Measurements from ENCODE around the gene CDC42BPB.

The CDC42BPB gene

DNA sequence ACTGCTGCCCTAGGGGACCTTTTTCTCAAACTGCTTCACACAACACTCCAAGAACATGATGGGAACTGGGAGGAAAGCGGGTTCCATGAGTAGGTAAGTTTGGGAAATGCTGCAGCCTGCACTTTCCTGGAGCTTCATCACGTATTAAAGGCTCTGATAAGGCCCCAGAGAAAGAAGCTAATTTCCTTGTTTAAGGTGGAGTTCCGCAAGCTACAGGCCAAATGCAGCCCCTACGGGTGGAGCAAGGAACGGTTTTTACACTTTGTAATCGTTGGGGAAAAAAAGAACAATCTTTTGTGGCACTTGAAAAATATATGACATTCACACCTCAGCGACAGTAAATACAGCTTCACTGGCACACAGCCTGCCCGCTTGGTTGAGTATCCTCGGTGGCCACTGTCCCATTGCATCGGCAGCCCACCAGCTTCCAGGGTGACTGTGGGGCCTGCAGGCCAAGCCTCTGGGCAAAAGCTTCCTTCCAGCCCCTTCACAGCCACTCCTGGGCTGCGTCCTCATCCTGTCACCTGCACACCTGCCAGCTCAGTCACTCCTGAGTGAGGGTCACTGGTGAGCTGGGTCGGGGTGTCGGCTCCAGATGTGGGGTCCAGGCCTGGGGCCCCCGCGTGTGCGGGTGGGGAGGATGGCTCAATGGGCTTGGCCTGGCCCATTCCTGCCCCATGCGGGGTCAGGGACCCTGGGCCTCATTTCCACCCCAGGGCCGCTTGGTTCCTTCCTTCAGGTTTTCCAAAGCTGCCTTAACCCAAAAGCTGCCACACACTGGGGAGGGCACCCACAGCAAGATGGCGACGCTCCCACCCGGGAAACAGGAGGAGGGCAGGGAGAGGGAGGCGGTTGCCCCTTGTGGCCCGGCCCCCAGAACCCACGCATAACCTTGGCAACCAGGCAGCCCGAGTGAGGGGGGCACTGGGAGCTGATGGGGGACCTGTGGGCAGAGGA, 132.4 kb downstream of the CDC42BPB start:
- DNase-seq: no peak

DNA sequence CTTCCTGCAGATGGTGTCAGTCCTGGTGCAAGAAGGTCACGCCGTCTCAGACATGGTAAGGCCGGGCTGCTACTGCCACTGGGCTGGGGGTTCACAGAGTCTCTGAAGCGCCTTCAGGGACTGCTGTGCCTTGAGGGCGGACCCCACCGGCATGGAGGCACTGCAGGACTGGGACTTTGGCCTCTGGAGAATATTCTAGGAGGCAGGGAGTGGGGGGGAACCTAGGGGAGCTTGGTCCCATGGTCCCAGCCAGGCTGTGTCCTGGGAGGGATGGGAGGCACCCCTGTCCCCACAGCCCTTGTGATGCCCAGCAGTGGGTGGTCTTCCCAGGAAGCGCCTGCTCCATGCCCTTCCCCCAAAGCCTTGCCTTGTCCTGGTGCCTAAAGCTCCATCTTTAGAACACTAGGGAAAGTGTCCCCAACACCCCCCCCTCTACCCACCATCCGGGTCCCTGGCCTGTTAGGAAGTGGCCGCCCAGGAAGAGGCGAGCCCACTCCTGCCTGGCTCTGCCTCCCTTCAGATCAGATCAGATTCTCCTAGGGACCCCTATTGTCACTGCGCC, 133.3 kb downstream of the CDC42BPB start:
- DNase-seq: no peak

DNA sequence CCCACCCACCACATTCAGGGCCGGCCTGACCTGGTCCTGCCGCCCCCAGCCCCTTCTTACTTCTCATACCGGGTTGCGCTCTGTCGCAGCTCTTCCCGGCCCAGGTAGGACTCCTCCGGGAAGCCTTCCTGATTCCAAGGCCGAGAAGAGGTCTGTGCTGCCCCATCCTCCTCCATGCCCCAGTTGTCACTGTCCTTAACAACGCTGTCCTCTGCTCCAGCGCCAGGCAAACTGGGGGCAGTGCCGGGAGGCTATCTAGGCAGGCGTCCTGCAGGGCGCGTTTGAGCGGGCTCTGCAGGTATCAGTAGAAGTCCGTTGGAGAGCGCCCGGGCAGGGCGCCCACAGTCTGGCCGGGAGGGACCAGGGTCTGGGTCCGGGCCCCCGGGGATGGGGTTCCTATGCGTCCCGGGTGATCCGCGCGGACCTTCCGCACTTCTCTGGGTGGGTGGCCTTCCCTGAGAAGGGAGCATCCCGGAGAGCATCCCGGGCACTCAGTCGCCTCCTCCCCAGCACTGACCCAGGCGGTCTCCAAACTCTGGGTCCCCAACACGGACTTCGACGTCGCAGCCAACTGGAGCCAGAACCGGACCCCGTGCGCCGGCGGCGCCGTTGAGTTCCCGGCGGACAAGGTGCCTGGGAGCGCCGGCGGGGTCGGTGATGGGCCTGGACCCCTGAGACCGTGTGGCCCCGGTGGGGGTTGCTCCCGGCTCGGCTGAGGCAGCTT, 134.0 kb downstream of the CDC42BPB start:
- DNase-seq: no peak

DNA sequence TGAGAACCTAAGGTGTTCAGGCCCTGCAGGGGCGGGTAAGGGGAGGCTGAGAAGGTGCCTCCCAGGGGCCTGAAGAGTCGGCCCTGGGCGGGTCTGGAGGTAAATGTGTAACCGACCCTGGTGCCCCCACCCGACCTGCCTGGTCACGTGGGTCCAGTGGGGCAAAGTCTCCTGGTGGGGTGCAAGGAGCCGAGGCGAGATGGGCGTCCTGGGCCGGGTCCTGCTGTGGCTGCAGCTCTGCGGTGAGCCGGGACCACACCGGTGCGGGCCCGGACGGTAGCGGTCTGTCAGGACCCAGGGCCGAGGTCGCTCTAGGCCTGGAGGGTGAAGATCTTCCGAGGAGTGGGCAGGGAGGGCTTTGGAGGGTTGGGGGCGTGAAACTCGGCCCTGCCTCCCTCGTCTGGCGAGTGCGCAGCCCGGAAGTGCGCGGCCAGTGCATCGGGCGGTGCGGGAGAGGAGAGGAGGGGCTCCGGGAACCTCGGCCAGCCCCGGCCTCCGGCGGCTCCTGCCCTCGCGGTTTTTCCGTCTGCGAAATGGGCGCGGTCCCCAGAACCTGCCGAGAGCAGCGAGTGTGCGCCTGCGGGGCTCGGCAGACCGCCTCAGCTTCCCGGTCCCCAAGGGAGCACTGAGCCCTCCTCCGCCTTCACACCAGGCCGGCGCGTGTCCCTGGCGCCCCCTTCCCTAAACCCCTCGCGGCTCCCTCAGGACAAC, 134.7 kb downstream of the CDC42BPB start, which contains the start of gene AMN:
Gene AMN, plus strand, starts transcription at position 174 of the 711 bp plus-strand sequence. Its CDS starts 26 bp downstream, at position 200.
- no peak for DNase-seq

DNA sequence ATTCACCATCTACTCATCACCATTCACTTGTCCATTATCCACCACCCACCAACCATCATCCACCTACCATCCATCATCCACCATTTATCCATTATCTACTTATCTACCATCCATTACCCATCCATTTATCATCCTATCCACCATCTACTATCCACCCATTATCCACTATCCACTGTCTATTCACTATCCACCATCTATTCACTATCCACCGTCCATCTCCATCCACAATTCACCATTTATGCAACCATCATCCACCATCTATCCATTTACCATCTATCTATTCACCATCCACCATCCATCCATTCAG, 136.4 kb downstream of the CDC42BPB start:
- no peak for DNase-seq

DNA sequence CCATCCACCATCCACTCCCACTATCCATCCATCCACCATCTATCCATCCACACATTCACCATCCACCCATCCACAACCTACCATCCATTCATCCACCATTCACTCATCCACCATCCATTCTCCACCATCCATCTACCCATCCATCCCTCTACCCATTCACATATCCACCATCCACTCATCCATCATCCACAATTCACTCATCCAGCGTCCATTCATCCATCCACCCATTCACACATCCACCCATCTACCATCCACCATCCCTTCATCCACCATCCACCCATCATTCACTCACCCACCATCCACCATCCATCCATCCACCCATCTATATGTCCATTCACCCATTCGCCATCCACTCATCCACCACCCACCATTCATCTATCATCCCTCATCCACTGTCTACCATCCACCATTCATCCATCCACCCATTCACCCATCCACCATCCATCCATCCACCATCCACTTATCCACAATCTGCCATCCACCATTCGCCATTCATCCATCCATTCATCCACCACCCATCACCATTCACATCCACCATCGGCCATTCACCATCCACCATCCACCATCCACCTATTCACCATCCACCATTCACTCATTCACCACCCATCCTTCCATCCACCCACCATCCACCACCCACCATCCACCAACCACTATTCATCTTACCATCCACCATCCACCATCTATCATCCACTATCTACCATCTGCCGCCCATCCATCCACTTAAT, 136.9 kb downstream of the CDC42BPB start:
- no peak for DNase-seq

DNA sequence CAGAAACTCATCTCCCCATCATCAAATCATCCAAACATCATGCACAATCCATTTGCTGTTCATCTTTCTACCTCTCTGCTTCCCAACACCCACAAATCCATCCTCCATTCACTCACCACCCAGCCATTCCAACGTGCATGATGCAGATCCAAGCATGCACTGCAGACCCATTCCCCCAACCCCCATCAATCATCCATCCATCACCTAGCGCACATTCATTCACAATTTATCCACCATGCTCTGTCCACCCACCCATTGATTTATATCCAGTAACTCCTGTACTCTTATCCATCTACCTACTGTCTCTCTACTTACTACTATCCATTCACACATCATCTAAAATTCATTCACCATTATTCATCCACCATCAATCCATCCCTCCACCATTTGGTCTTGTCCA, 138.9 kb downstream of the CDC42BPB start:
- DNase-seq: no peak

DNA sequence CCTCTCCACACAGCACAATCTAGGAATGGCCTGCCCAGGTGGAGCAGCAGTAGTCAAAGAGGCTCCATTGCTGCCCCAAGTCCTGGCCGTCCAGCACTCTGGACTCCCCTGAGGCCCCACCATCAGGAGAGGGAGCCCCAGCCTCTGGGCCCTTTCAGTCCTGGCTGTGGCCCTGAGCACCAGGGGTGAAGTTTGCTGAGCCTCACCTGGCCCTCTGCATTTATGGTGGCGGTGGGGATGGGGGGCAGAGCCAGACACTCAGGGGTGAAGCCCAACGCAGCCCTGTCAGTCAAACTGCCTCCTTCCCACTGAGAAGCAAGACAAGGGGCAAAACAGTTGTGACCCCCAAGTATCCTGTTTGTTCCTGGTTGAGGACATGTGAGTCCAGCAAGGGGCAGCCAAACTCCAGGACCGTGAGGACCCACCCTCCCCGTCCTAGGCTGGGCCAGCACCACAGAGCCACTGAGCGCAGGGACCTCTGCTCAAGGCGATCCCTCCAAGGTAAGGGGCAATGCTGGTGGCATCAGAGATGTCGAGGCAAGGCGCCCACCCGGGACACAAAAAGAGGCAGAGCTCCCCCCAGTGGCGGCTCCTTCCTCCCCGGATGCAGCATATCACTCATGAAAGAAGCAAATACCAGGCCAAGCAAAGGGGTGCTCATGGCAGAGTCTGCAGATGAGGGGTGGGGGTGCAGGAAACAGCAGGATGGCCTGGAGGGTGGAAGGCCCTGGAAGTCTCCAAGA, 139.7 kb downstream of the CDC42BPB start:
- peak; percentile 30 to 50 for DNase-seq

DNA sequence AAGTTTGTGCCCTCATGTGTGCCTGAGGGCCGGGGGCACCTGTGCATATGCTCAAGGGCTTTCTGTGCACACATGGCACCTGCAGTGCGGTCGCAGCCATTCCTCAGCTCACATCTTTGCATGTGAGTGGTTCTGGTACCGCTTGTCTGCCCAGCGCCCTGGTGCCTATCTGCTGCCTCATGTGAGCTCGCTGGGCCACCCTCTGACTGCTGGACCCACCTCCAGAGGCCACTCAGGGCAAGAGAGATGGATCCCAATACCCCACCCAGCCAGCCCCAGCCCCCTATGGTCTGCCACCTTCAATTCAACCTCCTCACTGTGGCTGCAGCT, 140.3 kb downstream of the CDC42BPB start:
- DNase-seq: no peak

DNA sequence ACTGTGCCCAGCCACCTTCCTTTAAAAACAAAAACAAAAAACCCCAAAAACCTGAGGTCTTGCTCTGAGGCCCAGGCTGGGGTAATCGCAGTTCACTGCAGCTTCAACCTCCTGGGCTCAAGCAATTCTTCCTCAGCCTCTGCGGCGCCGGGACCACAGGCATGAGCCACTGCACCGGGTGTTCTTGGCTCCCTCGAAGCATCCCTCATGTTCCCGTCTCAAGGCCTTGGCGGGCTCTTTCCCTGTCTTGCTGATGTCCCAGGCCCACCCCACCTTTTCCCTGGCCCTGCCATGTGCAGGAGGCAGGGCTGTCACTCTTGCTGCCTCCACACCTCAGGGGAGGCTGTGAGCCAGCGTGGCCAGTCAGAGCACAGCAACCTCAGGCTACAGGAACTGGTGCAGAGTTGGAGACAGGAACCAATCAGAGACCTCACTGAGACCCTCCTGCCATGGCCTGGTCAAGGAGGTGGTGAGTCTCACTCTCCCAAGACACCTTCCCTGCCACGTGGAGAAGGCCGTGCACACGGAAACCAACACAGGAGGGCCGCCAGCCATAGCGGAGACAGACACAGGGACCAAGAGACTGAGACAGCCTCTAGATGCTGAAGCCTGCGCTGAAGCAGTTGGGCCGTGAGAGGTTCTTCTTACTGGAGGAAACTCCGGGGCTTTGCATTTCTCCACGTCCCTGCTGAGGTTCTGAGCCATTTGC, 140.8 kb downstream of the CDC42BPB start:
- DNase-seq: no peak

DNA sequence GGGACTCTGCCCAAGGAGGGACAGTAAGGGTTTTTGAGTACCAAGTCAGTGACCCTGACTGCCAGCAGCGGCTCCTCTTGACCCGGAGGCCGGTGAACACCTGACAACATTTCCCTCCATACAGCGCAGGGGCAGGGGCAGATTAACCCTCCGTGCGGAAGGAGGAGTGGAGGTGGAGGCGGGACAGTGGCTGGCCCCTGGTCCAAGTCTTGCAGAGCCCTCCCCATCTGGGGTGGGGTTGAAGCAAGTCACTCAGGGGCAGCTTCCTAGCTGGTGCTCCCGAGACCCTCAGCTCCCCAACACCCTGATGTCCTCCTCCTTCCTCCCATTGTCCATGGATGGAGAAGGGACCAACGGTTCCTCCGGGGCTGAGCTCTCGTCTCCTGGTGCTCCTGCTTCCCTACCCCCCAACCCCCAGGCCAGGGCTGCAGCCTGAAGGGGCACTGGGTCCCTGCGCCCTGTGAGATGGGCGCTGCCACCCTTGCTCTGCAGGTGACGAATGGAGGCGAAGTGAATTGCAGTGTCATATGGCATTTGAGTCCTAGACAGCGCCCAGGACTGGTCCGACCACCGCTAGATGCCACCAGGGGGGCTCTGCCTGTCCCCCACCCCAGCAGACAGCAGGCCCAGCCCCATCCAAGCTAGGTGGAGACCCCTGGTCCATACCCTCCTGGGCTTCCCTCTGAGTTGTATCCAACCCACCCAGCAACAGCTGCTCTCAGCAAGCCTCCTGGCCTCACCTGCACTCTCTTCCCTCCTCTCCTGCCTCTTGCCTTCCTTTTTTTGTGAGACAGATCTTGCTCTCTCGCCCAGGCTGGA, 141.8 kb downstream of the CDC42BPB start:
- no peak for DNase-seq

DNA sequence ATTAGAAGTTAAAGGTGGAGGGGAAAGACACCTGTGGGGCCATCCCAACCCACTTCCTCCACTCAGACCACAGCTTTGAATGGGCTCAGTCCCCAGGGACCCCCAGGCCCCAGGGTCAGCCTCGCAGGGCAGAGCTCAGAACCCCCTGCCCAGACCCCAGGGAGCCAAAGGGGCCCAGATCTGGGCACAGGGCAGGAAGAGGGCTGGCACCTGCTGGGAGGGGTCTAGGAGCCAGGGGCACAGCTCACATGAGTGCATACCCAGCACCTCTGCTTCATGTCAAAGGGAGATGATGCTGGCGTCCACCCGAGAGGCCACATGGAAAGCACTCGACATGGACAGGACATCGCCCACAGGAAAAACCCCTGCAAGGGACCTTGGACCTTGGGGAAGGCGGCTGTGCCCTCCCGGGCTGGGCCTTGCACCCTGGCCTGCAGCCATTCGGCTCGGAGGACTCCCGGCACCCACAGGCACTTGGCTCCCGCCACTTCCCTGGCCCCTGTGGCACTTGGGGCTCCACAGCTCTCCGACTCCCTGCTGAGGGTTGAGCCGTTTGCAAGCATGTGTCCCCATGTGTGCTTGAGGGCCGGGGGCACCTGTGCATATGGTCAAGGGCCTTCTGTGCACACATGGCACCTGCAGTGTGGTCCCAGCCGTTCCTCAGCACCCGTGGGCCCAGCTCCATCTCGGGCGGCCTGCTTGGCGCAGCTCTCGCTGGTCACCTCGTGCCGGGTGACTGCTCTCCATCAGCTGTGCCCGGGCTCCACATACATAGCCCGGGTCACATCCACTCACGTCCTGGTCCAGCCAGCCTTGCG, 142.7 kb downstream of the CDC42BPB start:
- no peak for DNase-seq

DNA sequence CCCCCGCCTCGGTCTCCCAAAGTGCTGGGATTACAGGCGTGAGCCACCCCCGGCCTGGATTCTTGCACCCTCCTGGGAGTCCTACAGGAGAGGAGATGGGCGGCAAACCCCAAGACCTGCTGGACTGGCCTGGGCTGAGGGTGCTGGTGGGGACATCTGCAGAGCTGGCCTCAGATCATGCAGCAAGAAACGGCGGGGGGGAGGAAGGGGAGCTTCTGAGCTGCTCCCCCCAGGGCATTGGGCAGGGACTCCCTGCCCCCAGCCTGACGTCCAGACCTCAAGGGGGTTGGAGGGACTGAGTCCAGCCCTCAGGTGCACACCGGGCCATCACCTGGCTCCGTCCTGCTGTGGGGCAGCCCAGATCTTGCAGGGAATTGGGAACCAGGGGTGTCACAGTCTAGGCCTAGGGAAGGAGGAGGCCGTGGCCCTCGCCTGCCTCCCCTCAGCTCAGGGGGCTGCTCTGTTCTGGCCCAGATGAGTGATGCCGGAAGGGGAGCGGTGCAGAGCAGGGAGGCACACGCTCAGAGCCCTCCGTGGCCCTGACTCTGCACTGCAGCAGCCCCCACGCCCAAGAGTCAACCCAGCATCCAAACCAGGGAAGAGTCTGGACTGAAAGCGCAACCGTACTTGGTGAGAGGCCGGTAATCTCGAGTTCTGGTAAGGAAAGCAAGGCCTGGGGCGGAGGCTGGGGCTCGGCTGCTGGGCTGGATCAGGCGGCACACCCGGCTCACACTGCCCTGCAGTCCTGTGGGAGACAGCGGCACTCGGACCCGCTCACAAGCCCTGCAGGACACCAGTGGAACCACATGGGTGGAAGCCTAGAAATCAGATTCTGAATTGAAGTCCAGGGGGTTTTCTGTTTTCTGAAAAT, 143.8 kb downstream of the CDC42BPB start:
- DNase-seq: no peak

DNA sequence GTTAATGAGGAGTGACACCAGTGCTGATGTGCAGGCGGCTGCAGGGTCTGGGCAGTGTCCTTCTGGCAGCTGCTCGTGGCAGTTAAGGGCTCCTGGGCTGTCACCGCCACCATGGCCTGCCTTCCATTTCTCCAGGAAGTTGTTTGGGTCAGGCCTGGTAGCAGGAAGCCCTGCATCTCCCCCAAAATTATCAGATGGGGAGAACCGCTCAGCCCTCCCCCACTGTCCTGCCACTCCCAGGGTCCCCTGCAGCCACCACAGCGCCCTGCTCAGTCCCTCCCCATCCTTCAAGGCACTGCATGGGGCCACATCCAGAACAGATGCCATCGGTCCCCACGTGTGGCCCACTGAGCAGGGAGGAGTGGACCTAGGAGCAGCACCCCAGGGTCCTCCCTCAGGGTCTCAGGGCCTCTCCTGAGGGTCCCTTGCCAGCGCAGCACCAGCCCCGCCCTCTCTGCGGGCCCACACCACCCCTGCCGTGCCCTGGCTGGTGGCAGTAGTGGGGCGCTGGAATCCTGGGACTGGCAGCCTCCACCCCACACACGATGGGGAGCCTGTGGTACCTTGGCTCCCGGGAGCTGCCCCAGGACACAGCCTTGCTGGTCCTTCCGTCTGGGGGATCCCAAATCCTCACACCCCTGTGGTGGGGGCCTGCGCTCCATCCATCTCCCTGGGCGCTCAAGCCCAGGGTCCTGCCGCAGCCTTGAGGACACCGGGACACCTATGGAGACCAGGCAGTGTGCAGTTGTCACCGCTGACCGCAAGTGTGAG, 145.2 kb downstream of the CDC42BPB start:
- DNase-seq: no peak

DNA sequence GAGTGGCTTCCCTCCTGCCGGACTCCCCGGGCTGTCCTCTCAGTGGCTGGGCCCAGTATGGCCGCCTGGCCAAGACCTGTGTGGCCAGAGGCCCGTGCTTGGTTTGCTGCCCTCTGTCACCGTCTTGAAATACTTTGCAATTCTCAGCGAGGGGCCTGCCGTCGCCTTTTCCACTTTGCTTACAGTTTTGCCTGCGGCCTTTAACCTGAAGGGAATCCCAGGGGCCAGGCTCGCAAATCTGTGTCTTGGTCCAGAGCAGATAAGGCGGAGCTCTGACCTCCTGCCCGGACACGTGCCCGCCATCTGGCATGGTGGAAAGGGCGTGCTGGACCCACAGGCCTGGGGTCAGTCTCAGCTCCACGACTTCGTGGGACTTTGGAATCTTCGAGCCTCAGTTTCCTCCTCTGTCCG, 145.8 kb downstream of the CDC42BPB start:
- no peak for DNase-seq

DNA sequence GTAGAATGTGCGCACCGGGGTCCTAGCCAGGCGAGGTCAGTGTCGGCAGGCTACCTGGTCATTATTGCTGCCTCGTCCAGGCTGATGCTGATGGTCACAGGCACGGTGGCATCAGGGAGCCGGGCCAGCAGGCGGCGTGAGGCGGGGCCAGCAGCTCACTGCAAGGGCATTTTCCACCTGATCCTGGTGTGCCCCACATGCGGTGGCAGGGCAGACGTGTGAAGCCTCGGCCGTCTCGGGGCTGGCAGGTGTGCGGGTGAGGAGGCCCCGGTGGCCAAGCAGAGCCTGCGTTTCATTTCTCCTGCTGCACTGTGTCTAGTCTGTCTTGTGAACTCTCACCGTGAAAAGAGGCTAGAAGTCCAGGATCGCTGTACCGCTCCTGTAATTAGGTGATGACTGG, 146.9 kb downstream of the CDC42BPB start:
- no peak for DNase-seq

DNA sequence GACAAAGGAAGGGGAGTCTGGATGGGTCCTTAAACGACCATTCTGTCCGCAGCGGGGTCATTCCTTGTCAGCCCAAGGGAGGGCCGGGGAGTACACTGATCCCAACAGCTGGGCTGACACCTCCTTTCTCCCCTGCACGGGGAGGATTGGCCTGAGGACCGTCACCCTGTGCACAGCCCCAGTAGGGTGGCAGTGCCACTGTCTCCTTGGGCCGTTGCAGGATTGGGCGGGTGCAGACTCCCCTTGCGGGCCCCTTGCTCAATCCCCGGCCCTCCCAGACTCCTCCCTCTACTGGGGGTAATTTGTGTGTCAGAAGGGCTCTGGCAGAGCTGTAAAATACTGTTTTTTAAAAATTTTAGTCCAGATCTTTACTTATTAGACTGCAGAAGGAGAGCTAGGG, 147.4 kb downstream of the CDC42BPB start:
- DNase-seq: no peak

DNA sequence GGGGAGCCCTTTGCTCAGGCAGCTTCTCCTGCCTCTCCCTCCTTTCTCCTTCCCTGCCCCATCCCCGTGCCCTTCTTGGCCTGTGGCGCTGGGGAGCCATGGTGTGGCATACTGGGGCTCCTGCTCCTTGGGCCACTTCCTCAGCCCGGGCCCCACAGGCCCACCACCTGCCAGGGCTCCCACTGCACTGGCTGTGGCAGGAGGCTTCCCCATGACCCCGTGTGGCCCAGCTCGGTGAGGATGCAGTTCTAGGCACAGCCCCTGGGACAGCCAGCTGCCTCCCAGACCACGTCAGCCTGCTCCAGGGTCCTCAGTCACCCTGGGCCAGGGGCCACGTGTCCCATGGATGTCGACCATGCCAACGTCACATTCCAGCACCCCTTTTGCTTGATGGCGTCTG, 147.9 kb downstream of the CDC42BPB start:
- no peak for DNase-seq

Data from NCI-H2081 (cell line).